HL-60 (cell line): ENCODE data around the gene TTC39B.

Experiments
- DNase-seq, 2 experiments: peaks; one replicate each; pipeline ENCODE4 v3.0.0-alpha.2; 2010 to 2020; ENCODE audit warnings: low read depth in 1 of 2, low spot score in 1 of 2
- H3K27ac ChIP-seq: fragments of 250-450 bp; sonication (Bioruptor Pico); replicated peaks from 2 replicates; pipeline ENCODE4 v1.5.1; 2020; ENCODE audit warnings: mild to moderate bottlenecking, moderate library complexity
- H3K27me3 ChIP-seq: fragments of 250-450 bp; sonication (Bioruptor Pico); 2 replicates; pipeline ENCODE4 v1.5.1; 2021; ENCODE audit warnings: mild to moderate bottlenecking, moderate library complexity; ENCODE audit not compliant: insufficient read depth, poor library complexity, severe bottlenecking
- H3K4me3 ChIP-seq: replicated peaks from 2 replicates; pipeline ENCODE4 v1.5.1; 2011; ENCODE audit warnings: mild to moderate bottlenecking, control low read depth, low read length; ENCODE audit not compliant: insufficient read depth
- CTCF ChIP-seq: IDR thresholded peaks from one replicate; pipeline ENCODE4 v1.5.1; 2011; ENCODE audit warnings: low read length, control low read depth, inconsistent platforms; ENCODE audit not compliant: insufficient read depth
- GABPA ChIP-seq: IDR thresholded peaks from 2 replicates; pipeline ENCODE4 v1.6.1; 2012; ENCODE audit warnings: low read depth
- POLR2AphosphoS5 ChIP-seq: IDR thresholded peaks from 2 replicates; pipeline ENCODE4 v1.6.1; 2012; ENCODE audit warnings: low read depth
- REST ChIP-seq: IDR thresholded peaks from 2 replicates; pipeline ENCODE4 v1.6.1; 2012; ENCODE audit warnings: low read depth; ENCODE audit not compliant: insufficient replicate concordance
- SPI1 ChIP-seq: IDR thresholded peaks from 2 replicates; pipeline ENCODE4 v1.6.1; 2012; ENCODE audit warnings: low read depth, mild to moderate bottlenecking, borderline replicate concordance

The TTC39B gene

GRCh38 chr9:15156241-15156640 lies 150.8 kb downstream of the TTC39B start:
- DNase-seq: no peak
- no peak overlapping the region for H3K27ac ChIP-seq
- TF ChIP-seq GABPA: no peak
- no peak for TF ChIP-seq SPI1
- no peak for TF ChIP-seq REST
- TF ChIP-seq POLR2AphosphoS5: no peak
- no peak for TF ChIP-seq CTCF
- no peak overlapping the region for H3K4me3 ChIP-seq
- no peaks in the 10 kb centered on the region for H3K27me3 ChIP-seq

- TF ChIP-seq GABPA: no peak
- TF ChIP-seq CTCF: no peak
- TF ChIP-seq SPI1: no peak
- TF ChIP-seq POLR2AphosphoS5: no peak
- no peak for TF ChIP-seq REST
- no peak overlapping the region for H3K4me3 ChIP-seq
- H3K27ac ChIP-seq: no peak overlapping the region
- DNase-seq: no peak
- no peaks in the 10 kb centered on the region for H3K27me3 ChIP-seq
Measured at GRCh38 chr9:15155826-15156225, 151.2 kb downstream of the TTC39B start.

- TF ChIP-seq GABPA: no peak
- no peak for DNase-seq
- H3K27me3 ChIP-seq: no peaks in the 10 kb centered on the region
- no peak overlapping the region for H3K27ac ChIP-seq
- H3K4me3 ChIP-seq: no peak overlapping the region
Measured at GRCh38 chr9:15155323-15155722, 151.7 kb downstream of the TTC39B start.

GRCh38 chr9:15154677-15155076 lies 152.3 kb downstream of the TTC39B start:
- Histone ChIP-seq H3K27me3 (no peaks in the 10 kb centered on the region), H3K27ac (no peak overlapping the region), H3K4me3 (no peak overlapping the region)
- TF ChIP-seq REST (no peak), CTCF (no peak), SPI1 (no peak), GABPA (no peak), POLR2AphosphoS5 (no peak)
- no peak for DNase-seq
